Measurements from ENCODE around the gene FCGR2B. TPM values are rescaled to one million over a fixed set of nuclear protein-coding genes. Genes with fewer than 3 reads are reported as not detected.

FCGR2B gene
- total RNA-seq, 1 experiment from 2014 or later = not detected

DNA sequence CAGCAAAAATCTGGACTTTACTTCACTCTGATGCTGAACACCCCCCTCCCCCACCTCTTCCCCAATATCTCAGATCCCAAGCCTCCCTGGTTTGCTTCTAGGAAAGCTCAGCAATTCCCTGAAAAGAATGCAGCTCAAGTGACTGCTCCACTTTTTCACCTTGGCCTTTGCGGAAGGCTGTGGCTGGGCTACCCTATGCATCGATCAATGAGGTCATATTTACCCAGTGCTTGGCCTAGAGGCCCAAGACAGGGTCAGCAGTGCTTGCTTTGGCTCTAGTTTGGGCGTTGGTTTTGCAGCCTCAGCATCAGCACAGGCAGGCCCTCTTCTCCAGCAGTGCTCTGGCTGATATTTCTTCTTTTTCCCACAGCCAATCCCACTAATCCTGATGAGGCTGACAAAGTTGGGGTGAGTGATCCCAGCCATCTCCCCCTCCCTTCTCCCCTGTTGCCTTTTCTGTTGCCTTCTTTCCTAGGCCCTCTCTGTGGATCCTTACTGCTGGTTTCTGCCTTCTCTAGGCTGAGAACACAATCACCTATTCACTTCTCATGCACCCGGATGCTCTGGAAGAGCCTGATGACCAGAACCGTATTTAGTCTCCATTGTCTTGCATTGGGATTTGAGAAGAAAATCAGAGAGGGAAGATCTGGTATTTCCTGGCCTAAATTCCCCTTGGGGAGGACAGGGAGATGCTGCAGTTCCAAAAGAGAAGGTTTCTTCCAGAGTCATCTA, 14.2 kb downstream of the FCGR2B start:
- no peak overlapping the region for H3K27ac ChIP-seq (ENCODE audit: low read depth, low read length)
- H2AFZ ChIP-seq (ENCODE audit: low read depth, low read length, poor library complexity, severe bottlenecking) = no peak overlapping the region
- no peak for ATAC-seq
- no peak overlapping the region for H3K4me2 ChIP-seq (ENCODE audit: low read length)
- no peak for TF ChIP-seq SP1 (IDR thresholded peaks at IDR 0.05; ENCODE audit: low read depth)
- TF ChIP-seq, protein P1, sequence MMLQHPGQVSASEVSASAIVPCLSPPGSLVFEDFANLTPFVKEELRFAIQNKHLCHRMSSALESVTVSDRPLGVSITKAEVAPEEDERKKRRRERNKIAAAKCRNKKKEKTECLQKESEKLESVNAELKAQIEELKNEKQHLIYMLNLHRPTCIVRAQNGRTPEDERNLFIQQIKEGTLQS (IDR thresholded peaks at IDR 0.05) = no peak
- TF ChIP-seq POLR2AphosphoS5 (IDR thresholded peaks at IDR 0.05; ENCODE audit: low read depth, low read length) = no peak
- TF ChIP-seq SIN3A (IDR thresholded peaks at IDR 0.05; ENCODE audit: low read depth) = no peak
- TF ChIP-seq CEBPB (IDR thresholded peaks at IDR 0.05; ENCODE audit: low read depth) = no peak
- no peak for TF ChIP-seq YY1 (IDR thresholded peaks at IDR 0.05; ENCODE audit: extremely low read depth, insufficient replicate concordance, low read depth, low read length)
- TF ChIP-seq ZFX (IDR thresholded peaks at IDR 0.05) = no peak
- no peak for TF ChIP-seq JUND (IDR thresholded peaks at IDR 0.05)
- no peak for TF ChIP-seq CBX3 (IDR thresholded peaks at IDR 0.05; ENCODE audit: low read depth)
- TF ChIP-seq, protein P2, sequence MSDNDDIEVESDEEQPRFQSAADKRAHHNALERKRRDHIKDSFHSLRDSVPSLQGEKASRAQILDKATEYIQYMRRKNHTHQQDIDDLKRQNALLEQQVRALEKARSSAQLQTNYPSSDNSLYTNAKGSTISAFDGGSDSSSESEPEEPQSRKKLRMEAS (IDR thresholded peaks at IDR 0.05) = no peak
- TF ChIP-seq RAD21 (IDR thresholded peaks at IDR 0.05; ENCODE audit: low read depth) = no peak
- TF ChIP-seq ELF1 (IDR thresholded peaks at IDR 0.05; ENCODE audit: borderline replicate concordance, low read depth) = no peak
- no peak for TF ChIP-seq SRF (IDR thresholded peaks at IDR 0.05; ENCODE audit: low read depth)
- TF ChIP-seq ZNF274 (IDR thresholded peaks at IDR 0.05; ENCODE audit: low read depth, low read length) = no peak
- no peak for TF ChIP-seq FOSL1 (IDR thresholded peaks at IDR 0.05; ENCODE audit: low read depth)
- TF ChIP-seq POLR2A (IDR thresholded peaks at IDR 0.05; ENCODE audit: borderline replicate concordance, extremely low read depth, insufficient read depth, insufficient read length) = no peak
- no peak for TF ChIP-seq EZH2 (IDR thresholded peaks at IDR 0.05)
- no peak overlapping the region for H3K9ac ChIP-seq (ENCODE audit: low read length)
- H3K79me2 ChIP-seq (ENCODE audit: insufficient read depth, low read length) = no peaks in the 10 kb centered on the region
- no peaks in the 10 kb centered on the region for H3K9me3 ChIP-seq (ENCODE audit: control insufficient read depth in 1 of 2, insufficient read depth in 1 of 2, low read depth in 1 of 2, low read length in 2 of 2)
- ChIA-PET CTCF (no interaction called here), POLR2A (no interaction called here), RAD21 (ENCODE audit: low non-redundant PET in 1 of 2, low total read pairs in 2 of 2, uncharacterized antibody in 2 of 2, unreplicated experiment in 2 of 2) (no interaction called here)
- H3K36me3 ChIP-seq (ENCODE audit: control insufficient read depth in 1 of 2, insufficient read depth in 2 of 2, low read length in 2 of 2) = no peaks in the 10 kb centered on the region
- no peaks in the 10 kb centered on the region for H3K27me3 ChIP-seq (ENCODE audit: insufficient read depth, low read length)
- H3K9me2 ChIP-seq (ENCODE audit: insufficient read depth) = no peaks in the 10 kb centered on the region
- H4K20me1 ChIP-seq (ENCODE audit: insufficient read depth) = no peaks in the 10 kb centered on the region
- BruUV-seq (replicated peaks) = no TSS peak
- intact Hi-C loops (cut with micrococcal nuclease) = no loop called here
- no peaks in the 10 kb centered on the region for H3K4me1 ChIP-seq (ENCODE audit: control insufficient read depth in 1 of 2, insufficient read depth in 2 of 2, low read length in 2 of 2)
- no peak overlapping the region for H3K4me3 ChIP-seq (replicated peaks in 1 of 2; ENCODE audit: low read depth in 1 of 2, low read length in 2 of 2)
- DNase-seq (ENCODE audit: low read depth, low spot score) = no peak
